Measurements from ENCODE around the gene RNF144A.

RNF144A gene

DNA sequence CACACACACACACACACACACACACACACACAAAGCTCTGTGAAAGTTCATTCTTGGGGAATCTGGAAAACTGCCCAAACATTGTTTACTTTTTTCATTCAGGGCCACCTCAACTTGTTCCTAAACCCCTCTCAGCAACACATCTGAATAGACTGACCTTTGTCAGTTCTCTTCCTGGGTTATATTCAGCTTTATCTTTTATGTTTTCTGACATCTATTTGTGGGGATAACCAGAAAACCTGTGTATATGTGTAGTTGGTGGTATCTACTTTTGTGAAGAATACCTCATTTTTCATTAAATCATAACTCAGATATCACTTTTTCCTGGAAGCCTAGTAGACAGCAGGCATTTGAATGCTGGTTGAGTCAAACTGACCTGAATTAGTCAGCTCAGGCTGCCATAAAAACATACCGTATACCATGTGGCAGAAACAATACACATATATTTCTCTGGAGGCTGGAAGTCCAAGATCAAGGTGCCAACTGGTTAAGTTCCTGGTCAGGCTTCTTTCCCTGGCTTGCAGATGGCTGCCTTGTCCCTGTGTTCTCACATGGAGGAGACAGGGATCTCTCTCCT lies 11.0 kb upstream of the RNF144A start:
- in situ Hi-C loops (cut with MboI; ENCODE audit: low sequenced_read_pairs), result no loop called here

GRCh38 chr2:6908291-6908690 lies 8.9 kb upstream of the RNF144A start:
- in situ Hi-C loops (cut with MboI; ENCODE audit: low sequenced_read_pairs), result no loop called here

DNA sequence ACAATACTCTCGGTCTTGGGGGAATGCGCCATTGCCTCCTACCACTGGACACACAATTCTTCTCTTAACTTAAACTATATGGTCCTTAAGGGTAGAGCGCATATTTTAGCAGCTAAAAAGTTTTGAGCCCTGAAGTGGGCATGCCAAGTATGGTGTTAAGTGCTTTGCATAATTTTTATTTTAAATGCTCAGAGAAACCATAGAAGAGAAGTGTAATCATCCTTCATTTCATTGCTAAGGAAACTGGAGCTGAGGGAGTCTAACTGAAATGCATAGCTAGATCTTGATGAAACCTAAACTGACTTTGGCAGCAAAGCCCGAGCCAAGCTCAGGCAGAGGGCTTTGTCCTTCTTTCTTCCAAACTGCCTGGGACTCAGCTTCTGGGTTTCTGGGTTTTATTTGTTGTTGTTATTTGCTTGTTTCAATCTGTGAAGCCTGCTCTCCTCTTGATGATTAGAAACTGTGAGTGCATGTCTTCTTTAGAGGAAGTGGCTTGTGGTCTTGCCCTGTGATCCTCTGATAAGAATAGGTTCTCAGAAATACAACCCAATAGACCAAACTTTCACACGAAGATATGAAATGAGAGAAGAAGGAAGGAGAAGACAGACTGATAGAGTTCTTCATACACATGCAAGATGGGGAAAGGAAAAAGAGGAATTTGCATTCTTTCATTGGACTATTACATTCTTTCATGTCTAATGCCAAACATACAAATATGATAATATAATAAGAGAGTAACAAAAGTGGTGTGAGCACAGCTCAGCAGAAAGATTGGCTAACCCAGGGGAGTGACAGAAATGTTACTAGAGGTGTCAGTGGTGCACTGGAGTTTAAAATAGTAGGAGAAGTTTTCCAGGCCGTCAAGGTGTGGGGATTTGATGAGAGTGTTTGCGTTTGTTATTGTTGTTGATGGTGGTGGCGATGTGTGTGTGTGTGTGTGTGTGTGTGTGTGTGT lies 7.5 kb upstream of the RNF144A start:
- in situ Hi-C loops (cut with MboI; ENCODE audit: low sequenced_read_pairs), result no loop called here

GRCh38 chr2:6911721-6912120 lies 5.5 kb upstream of the RNF144A start:
- in situ Hi-C loops (cut with MboI; ENCODE audit: low sequenced_read_pairs), result no loop called here

DNA sequence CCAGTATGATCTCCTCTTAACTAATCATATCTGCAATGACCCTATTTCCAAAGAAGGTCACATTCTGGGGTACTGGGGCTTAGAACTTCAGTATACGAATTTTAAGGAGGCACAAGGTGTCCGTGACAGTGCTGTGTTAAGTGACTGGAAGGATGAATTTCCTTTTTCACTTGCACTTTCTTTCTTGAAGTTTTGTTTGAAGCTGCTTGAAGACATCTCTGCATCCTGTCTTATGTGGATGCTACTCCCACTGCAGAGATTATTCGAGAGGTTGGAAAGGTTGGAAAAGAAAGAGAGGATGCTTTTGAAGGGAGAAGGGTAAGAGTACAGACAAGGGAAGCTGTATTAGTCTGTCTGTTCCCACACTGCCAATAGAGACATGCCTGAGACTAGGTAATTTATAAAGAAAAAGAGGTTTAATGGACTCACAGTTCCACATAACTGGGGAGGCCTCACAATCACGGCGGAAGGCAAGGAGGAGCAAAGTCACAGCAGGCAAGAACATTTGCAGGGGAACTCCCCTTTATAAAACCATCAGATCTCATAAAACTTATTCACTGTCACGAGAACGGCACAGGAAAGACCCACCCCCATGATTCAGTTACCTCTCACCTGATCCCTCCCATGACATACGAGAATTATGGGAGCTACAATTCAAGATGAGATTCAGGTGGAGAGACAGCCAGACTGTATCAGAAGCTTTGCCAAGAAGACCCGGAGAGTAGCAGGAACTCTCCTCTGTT lies 3.6 kb upstream of the RNF144A start:
- in situ Hi-C loops (cut with MboI; ENCODE audit: low sequenced_read_pairs), result no loop called here

GRCh38 chr2:6914828-6915227 lies 2.4 kb upstream of the RNF144A start:
- in situ Hi-C loops (cut with MboI; ENCODE audit: low sequenced_read_pairs), result no loop called here

GRCh38 chr2:6915399-6915798 lies 1.8 kb upstream of the RNF144A start:
- in situ Hi-C loops (cut with MboI; ENCODE audit: low sequenced_read_pairs), result no loop called here

DNA sequence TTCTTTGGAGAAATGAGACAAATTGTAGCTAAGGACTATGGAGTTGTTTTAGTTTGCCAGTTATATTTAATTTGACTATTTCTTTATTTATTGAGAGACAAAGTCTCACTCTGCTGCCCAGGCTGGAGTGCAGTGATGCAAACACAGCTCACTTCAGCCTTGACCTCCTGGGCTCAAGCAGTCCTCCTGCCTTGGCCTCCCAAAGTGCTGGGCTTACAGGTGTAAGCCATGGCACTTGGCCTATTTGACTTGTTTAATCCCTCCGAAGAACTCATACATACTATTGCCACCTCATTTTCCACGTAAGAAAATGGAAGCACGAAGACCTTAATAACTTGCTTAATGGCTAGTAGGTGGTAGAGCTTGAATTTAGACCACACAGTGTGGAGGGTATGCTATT lies 988 bp upstream of the RNF144A start:
- in situ Hi-C loops (cut with MboI; ENCODE audit: low sequenced_read_pairs), result no loop called here

DNA sequence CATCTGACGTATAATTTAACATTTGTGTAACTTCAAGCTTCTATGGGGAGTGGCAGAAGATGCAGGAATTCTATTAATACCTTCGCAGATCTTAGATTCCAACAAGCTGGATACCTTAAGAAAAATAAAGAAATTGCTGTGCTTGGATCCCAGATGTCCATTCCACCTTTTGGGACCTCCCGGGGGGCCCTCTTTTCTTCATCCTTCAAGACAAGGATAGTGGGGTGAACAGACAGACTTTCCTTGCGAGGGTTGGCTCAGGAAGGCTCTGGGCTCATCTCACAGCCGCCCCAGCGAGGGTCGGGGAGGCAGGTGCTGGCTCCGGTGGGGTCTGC lies 509 bp upstream of the RNF144A start:
- in situ Hi-C loops (cut with MboI; ENCODE audit: low sequenced_read_pairs), result no loop called here

- in situ Hi-C loops (cut with MboI; ENCODE audit: low sequenced_read_pairs), result no loop called here
Observed at GRCh38 chr2:6917761-6918421, 679 bp downstream of the RNF144A start.

DNA sequence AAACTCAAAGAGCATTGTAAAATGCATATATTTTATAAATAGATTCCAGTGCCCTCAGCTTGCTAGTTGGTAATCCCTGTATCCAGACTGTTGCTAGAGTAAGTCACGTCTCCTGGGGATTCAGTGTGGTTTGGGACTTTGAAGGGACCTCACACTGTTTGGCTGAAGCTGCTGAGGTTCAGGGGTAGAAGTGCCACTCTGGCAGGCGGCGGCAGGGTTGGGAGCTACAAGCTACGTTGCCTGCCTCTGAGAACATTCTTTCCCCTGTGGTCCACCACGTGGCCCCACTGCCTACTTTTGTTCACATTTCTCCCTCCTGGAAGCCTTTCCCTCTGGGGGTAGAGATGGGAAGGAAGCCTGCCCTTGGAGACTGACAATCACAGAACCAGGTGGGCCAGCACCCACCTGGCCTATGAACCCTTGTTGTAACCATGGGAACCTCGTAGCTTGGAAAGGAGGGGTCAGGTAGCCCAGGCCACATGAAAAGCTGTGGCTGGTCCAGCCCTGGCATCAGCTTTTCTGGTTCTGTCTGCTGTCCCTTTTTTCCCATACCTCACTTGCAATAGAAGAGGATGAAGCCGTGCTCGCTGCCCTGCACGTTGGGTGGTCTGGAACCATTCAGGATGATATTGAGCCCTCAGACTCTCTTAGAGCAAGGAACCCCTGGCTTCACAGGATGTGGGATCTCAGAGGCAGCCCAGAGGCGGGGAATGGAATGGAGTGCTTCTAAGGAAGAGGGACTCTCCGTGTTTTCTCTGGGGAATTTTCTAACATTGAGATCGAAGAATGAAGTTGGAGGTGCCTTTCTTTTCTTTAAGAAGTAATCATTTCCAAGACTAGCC lies 2.9 kb downstream of the RNF144A start:
- in situ Hi-C loops (cut with MboI; ENCODE audit: low sequenced_read_pairs), result no loop called here

- in situ Hi-C loops (cut with MboI; ENCODE audit: low sequenced_read_pairs), result no loop called here
Observed at GRCh38 chr2:6920743-6921064, 3.5 kb downstream of the RNF144A start.

DNA sequence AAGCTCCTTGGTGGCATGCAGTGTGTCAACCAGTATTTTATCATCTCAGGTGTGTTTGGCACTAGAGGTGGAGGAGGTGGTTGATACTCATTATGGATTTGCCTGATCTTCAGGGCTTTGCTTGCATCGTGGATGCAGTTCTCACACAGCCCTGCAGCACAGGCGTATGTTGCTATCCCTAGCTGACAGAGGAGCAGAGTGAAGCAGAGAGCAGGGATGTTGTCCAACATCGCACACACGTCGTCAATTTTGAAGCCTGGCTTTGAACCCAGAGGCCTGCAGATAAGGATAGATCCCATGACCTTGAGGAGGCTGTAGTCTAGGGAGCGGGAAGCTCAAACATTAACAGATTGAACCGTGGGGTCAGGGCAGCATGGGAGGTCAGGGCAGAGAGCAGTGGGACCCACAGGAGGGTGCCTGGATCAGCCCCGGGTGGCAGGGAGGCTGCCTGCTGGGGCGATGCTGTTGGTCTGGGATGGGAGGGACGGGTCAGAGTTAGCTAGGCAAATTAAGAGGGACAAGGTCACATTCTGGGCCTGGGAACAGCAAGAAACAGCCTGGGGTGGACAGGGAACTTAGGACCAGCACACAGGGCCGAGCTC lies 4.2 kb downstream of the RNF144A start:
- in situ Hi-C loops (cut with MboI; ENCODE audit: low sequenced_read_pairs), result no loop called here

DNA sequence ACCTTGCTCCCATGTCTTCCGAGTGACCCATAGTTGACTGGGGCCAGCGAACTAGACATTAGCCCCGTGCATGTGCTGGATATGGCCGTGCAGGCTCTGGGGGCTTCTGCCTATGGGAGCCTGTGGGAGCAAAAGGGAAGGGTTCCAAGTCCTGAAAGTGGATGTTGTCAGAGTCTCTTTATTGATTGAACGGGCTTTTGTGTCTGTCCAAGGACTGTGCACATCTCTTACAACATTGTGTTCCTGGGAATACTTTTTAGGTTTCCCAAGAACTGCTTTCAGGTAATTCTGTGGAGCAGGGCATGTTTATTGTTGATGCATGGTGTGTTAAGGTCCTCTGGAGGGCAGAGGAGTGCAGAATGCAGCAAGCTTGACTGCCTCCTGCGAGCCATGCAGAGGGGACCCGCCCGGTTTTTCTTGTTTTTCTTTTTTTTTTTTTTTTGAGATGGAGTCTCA lies 5.0 kb downstream of the RNF144A start:
- in situ Hi-C loops (cut with MboI; ENCODE audit: low sequenced_read_pairs), result no loop called here

DNA sequence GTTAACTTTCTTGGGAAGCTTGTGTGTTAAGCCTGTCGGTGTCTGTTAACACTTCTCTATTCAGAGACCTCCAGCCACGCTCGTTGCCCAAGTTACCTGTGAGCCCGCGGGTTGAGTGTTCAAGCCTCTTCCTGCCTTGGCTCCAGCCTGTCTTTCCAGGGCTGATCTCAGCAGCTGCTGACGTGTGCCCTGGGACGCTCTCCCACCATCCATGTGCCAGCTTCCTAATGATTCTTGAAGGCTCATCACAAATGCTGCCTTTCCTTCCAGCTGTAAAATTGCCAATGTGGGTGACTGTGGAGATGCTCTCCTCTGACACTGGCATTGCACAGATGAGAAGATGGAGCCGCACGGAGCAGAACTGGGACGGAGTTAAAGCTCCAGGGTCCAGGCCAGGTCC lies 6.1 kb downstream of the RNF144A start:
- in situ Hi-C loops (cut with MboI; ENCODE audit: low sequenced_read_pairs), result no loop called here

- in situ Hi-C loops (cut with MboI; ENCODE audit: low sequenced_read_pairs), result no loop called here
Observed at GRCh38 chr2:6924101-6924923, 7.1 kb downstream of the RNF144A start.

DNA sequence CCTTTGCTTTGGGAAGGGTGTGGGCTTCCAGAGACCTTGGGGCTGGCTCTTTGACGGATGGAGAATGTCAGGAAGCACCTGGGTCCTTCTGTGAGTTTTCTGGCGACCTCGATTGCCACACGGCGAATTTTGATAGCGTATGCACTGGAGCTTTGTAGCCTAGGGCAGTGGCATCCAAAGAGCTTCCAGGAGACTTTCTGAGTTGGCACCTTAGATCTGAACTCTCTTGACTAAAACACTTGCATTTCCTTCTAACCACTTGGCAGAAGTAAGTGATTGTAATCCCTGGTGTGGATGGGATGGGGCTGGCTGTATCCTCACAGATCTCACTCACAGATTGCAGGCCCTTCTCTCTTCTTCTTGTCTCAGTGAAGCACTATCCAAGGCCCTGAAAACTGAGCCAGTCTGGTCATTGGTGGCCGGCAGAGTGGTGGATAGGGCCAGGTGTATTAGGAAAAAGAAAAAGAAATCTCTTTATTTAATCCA lies 7.8 kb downstream of the RNF144A start:
- in situ Hi-C loops (cut with MboI; ENCODE audit: low sequenced_read_pairs), result no loop called here

DNA sequence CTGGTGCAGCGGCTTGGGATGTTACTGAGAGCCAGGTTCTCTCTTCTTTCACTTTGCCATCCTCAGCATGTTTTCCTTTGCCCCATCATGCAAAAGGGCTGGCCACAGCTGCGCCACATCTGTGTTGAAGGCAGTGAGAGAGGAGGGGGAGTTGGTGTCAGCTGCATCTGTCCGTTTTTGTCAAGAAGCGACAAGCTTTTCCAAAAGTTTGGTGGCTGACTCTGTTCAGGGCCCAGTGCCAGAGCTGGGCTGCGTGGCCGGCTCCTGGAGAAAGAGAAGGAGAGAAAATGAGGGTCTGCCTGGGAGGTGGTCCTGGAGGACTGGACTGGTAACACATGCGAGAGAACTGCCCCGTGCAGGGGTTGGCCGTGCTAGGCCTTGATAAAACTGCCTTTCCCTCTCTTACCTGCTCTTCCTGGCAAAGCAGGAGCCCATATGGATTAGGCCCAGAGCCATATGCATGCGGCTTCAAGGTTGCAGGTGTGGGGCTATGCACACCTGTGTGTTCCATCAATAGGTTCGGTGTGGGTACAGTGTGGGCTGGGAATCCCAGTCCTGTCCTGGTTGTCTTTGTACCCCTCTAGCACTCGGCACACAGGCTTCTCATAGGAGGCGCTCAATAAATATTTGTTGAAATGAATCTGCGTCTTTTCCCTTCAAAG lies 9.0 kb downstream of the RNF144A start:
- in situ Hi-C loops (cut with MboI; ENCODE audit: low sequenced_read_pairs), result no loop called here

- in situ Hi-C loops (cut with MboI; ENCODE audit: low sequenced_read_pairs), result no loop called here
Observed at GRCh38 chr2:6927186-6927585, 10.0 kb downstream of the RNF144A start.
